Activated B cell treated with CpG ODN at 0.5 μM for 24 hours (primary cell): ENCODE data around the gene IL1B. TPM values are rescaled to one million over a fixed set of nuclear protein-coding genes. Genes with fewer than 3 reads are reported as not detected.

Experiments used
- ATAC-seq: fragments of 200-7000 bp; cut with Tn5 transposase; one replicate; pipeline ENCODE4 v1.10.0; 2021; ENCODE audit warnings: low read depth, mild to moderate bottlenecking, moderate library complexity
- CTCF ChIA-PET: fragments of 350-600 bp; sonication (Branson Sonifier 250); formaldehyde crosslinking; loops from one replicate; lab custom pipeline; 2021; ENCODE audit warnings: antibody characterized with exemption; lab: Charles Lee
- POLR2A ChIA-PET: fragments of 350-600 bp; sonication (Branson Sonifier 250); formaldehyde crosslinking; loops from one replicate; lab custom pipeline; 2021; ENCODE audit warnings: antibody characterized with exemption; lab: Charles Lee
- DNase-seq: peaks from one replicate; pipeline ENCODE4 v3.0.0; 2022
- H3K27ac Mint-ChIP-seq: one replicate; pipeline ENCODE4 v1.8.0; 2020; ENCODE audit warnings: mixed read lengths
- H3K27me3 Mint-ChIP-seq: one replicate; pipeline ENCODE4 v1.8.0; 2021; ENCODE audit warnings: mixed read lengths
- H3K36me3 Mint-ChIP-seq: one replicate; pipeline ENCODE4 v1.8.0; 2021; ENCODE audit warnings: low read depth, mixed read lengths
- H3K4me1 Mint-ChIP-seq: one replicate; pipeline ENCODE4 v1.8.0; 2021; ENCODE audit warnings: mixed read lengths
- H3K4me3 Mint-ChIP-seq: one replicate; pipeline ENCODE4 v1.8.0; 2020; ENCODE audit warnings: mild to moderate bottlenecking, mixed read lengths
- H3K9me3 Mint-ChIP-seq: one replicate; pipeline ENCODE4 v1.8.0; 2020; ENCODE audit warnings: mixed read lengths
- CTCF ChIP-seq: fragments of 200-600 bp; IDR thresholded peaks from one replicate; pipeline ENCODE4 v1.8.0; 2022; ENCODE audit warnings: antibody characterized with exemption, mild to moderate bottlenecking
- intact Hi-C: fragments of 100-400 bp; cut with micrococcal nuclease; formaldehyde crosslinking; loops from one replicate; pipeline ENCODE4 v1.15.1; 2024
- total RNA-seq: library from RNA; stranded (reverse); gene quantifications from 2 replicates; pipeline ENCODE4 v1.2.3, GENCODE V29; 2022

The IL1B gene
- total RNA-seq, 1 donor from 2014 or later = 0.53 TPM

- no peak for DNase-seq
- TF ChIP-seq CTCF = no peak
- peak; percentile 78 for ATAC-seq
- H3K36me3 Mint-ChIP-seq = peaks cover 6% of the 10 kb centered on the region
- H3K4me3 Mint-ChIP-seq = peak overlapping the region; percentile 53
- H3K27ac Mint-ChIP-seq = peak overlapping the region; percentile 88
- H3K4me1 Mint-ChIP-seq = peaks cover 39% of the 10 kb centered on the region
- POLR2A ChIA-PET = interaction anchor here (0.5 to 2.0 kb wide), 8 partner anchors 11 to 98 kb away, joined by 3 to 15 read pairs (median 5); no protein-coding TSS in a partner anchor
- CTCF ChIA-PET = interaction anchor here (1.0 to 1.9 kb wide), 3 partner anchors 27 to 103 kb away, joined by 3 to 9 read pairs (median 5); no protein-coding TSS in a partner anchor
- intact Hi-C loops = loop anchor here (1.0 to 5.0 kb wide), 4 partner anchors 16 to 60 kb away; partner anchors contain the start of gene CKAP2L
- peaks cover 2% of the 10 kb centered on the region for H3K27me3 Mint-ChIP-seq
- no peaks in the 10 kb centered on the region for H3K9me3 Mint-ChIP-seq
Measured at GRCh38 chr2:112782234-112782799, 54.3 kb downstream of the IL1B start.

Other genes starting within 250 kb of the IL1B start
- gene SLC20A1, start 190.8 kb downstream of the IL1B start, total RNA-seq = 46.9 and 54.6 TPM in 2 replicates
- 1.4 and 2.1 TPM in 2 replicates for gene NT5DC4, start 115.8 kb downstream of the IL1B start, total RNA-seq
- 1.2 TPM in 2 replicates for gene CKAP2L, start 72.2 kb downstream of the IL1B start, total RNA-seq
- gene IL1A, start 52.3 kb downstream of the IL1B start, total RNA-seq = 1.4 and 1.9 TPM in 2 replicates
- gene IL37, start 74.4 kb upstream of the IL1B start, total RNA-seq = not detected in 2 replicates
- not detected in 2 replicates for gene IL36G, start 141.2 kb upstream of the IL1B start, total RNA-seq
- gene IL36A, start 168.7 kb upstream of the IL1B start, total RNA-seq = not detected in 2 replicates
- not detected in 2 replicates for gene IL36B, start 216.1 kb upstream of the IL1B start, total RNA-seq
- not detected in 2 replicates for gene IL36RN, start 222.4 kb upstream of the IL1B start, total RNA-seq
- gene IL1F10, start 231.2 kb upstream of the IL1B start, total RNA-seq = not detected in 2 replicates